ENCODE measurements around the gene RPAP2.

RPAP2 gene

GRCh38 chr1:92447033-92447681 is 148.3 kb downstream of the RPAP2 start:
- no peak for DNase-seq (ENCODE audit: low read depth)

- DNase-seq (ENCODE audit: low read depth), result no peak
Measured at GRCh38 chr1:92447976-92448375, 149.1 kb downstream of the RPAP2 start.

Measured in stimulated activated CD8-positive, alpha-beta memory T cell treated with anti-CD3 and anti-CD28 coated beads, Interleukin-7, amount 100 ng/mL, for 24 hours (primary cell).